Uterus (tissue), 4 donors: Measurements from ENCODE around the gene PSMC2. TPM values are rescaled to one million over a fixed set of nuclear protein-coding genes. Genes with fewer than 3 reads are reported as not detected.

Experiments
- DNase-seq, 2 donors: peaks; one replicate each; pipeline ENCODE4 v3.0.0-alpha.2; 2019 to 2020
- H3K27ac ChIP-seq, 2 donors: fragments of 200-600 bp; sonication (generic); 1 replicate in 1 of 2; 2 replicates in 1 of 2; pipeline ENCODE4 v1.5.1; 2016 to 2018
- H3K27me3 ChIP-seq, 2 donors: fragments of 200-600 bp; sonication (generic); one replicate each; pipeline ENCODE4 v1.5.1; 2018 to 2019; ENCODE audit warnings: control low read depth in 1 of 2
- H3K36me3 ChIP-seq, 2 donors: fragments of 200-600 bp; sonication (generic); one replicate each; pipeline ENCODE4 v1.5.1; 2019; ENCODE audit warnings: control low read depth in 1 of 2
- H3K4me1 ChIP-seq, 2 donors: fragments of 200-600 bp; sonication (generic); one replicate each; pipeline ENCODE4 v1.5.1; 2018 to 2019; ENCODE audit warnings: control low read depth in 1 of 2
- H3K4me3 ChIP-seq, 2 donors: fragments of 200-600 bp; sonication (generic); 1 replicate in 1 of 2; 2 replicates in 1 of 2; pipeline ENCODE4 v1.5.1; 2018 to 2019; ENCODE audit warnings: mild to moderate bottlenecking in 1 of 2
- H3K9me3 ChIP-seq, 2 donors: fragments of 200-600 bp; sonication (generic); one replicate each; pipeline ENCODE4 v1.5.1; 2019; ENCODE audit warnings: control low read depth in 1 of 2
- CTCF ChIP-seq, 4 experiments: fragments of 200-600 bp in 2 of 4; fragments of 450-650 bp in 2 of 4; sonication (generic) in 2 of 4; IDR thresholded peaks; one replicate each; pipeline ENCODE4 v1.5.1; 2016 to 2019; ENCODE audit warnings: antibody characterized with exemption in 4 of 4, mild to moderate bottlenecking in 2 of 4, moderate library complexity in 1 of 4
- POLR2A ChIP-seq, 2 donors: fragments of 450-650 bp; IDR thresholded peaks; one replicate each; pipeline ENCODE4 v1.6.1; 2016; ENCODE audit warnings: antibody characterized with exemption in 2 of 2, mild to moderate bottlenecking in 1 of 2, moderate library complexity in 1 of 2
- intact Hi-C: fragments of 100-400 bp; cut with DNase I; formaldehyde crosslinking; loops from one replicate; pipeline ENCODE4 v1.15.1; 2023; ENCODE audit warnings: low total_unique reads
- total RNA-seq, 4 donors: library from RNA; depleted of rRNA in 3 of 4; stranded (reverse); fragments of >200 nt in 3 of 4; gene quantifications; one replicate each; pipeline versions ENCODE4 v1.1.0 to v1.2.4, GENCODE V29; 2014 to 2023
- donor health status: DM: yes; HTN: yes; CAD: no.

Gene PSMC2
- total RNA-seq, 4 donors from 2014 or later: 30.0 to 128 (median 79.8) TPM

DNA sequence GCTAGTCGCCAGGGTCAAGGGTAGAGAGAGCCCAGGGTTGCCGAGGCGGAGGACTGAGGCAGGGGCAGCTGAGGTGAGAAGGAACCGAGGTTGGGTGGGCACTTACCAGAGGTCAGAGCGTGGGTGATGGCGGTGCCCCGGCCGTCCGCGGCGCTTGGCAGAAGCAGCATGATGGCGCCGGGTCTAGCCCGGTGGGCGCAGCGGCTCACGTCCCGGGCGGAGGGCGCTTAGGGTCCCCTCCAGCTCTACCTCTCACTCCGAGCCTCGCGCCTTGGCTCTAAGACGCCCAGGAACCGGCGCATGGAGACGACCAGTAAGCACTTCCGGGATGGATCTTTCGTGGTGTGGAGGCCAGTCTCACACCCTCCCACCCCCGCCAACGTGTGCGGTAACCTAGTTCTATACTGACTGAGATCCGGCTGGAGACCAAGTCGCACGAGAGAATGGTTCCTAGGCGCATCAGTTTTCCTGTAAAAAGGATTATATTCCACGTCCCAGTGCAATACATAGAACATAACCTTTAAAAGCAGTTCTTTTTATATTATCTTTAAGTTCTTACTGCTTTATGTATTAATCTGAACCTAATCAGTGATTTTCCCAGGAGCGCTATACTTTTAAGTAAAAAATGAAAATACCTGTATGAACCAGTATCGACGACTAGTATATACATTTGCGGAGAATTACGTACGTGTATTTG lies 2.8 kb upstream of the PSMC2 start, which contains the start of gene DNAJC2:
Gene DNAJC2, minus strand, starts transcription at position 315 of the 697 bp plus-strand sequence. Its CDS starts 145 bp downstream, at position 170.
- peak within 1 kb of the TSS; percentile 68 to 84 for H3K4me3 ChIP-seq
- H3K9me3 ChIP-seq: no peaks in the 10 kb centered on the region
- H3K4me1 ChIP-seq: peaks cover 0 to 4% of the 10 kb centered on the region in 2 donors
- TF ChIP-seq CTCF (IDR thresholded peaks at IDR 0.05) (no peak), POLR2A (IDR thresholded peaks at IDR 0.05) (peak in 1 of 2 donors; percentile 51)
- peak; percentile 82 to 87 for DNase-seq
- H3K27ac ChIP-seq: peak within 1 kb of the TSS; percentile 63 to 83
- intact Hi-C loops: no loop called here
- H3K27me3 ChIP-seq: no peaks in the 10 kb centered on the region
- H3K36me3 ChIP-seq: no peaks in the 10 kb centered on the region

GRCh38 chr7:103346396-103346795 lies 1.0 kb upstream of the PSMC2 start:
- no peak for DNase-seq
- intact Hi-C loops: no loop called here
- TF ChIP-seq CTCF (IDR thresholded peaks at IDR 0.05) (no peak), POLR2A (IDR thresholded peaks at IDR 0.05) (no peak)
- Histone ChIP-seq H3K36me3 (no peaks in the 10 kb centered on the region), H3K4me3 (no peak overlapping the region), H3K27me3 (no peaks in the 10 kb centered on the region), H3K4me1 (peaks cover 0 to 4% of the 10 kb centered on the region in 2 donors), H3K27ac (no peak overlapping the region), H3K9me3 (no peaks in the 10 kb centered on the region)

DNA sequence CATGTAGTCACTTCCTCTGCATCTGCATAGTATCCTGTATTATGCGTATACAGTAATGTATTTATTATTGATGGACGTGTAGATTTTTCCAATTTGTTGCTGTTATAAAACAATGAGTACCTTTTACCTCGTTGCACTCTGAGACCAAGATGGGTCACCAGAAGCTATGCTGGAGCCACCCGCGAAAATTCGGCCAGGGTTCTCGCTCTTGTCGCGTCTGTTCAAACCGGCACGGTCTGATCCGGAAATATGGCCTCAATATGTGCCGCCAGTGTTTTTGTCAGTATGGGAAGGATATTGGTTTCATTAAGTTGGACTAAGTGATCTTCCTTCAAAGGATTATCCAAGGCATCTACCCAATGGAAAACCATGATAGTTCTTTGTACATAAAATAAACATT lies 1.0 kb downstream of the PSMC2 start:
- Histone ChIP-seq H3K4me3 (peak overlapping the region; percentile 68), H3K9me3 (no peaks in the 10 kb centered on the region), H3K27ac (peak overlapping the region; percentile 80 to 85), H3K4me1 (peaks cover 0 to under 1% of the 10 kb centered on the region in 2 donors), H3K36me3 (no peaks in the 10 kb centered on the region), H3K27me3 (no peaks in the 10 kb centered on the region)
- intact Hi-C loops: no loop called here
- TF ChIP-seq CTCF (IDR thresholded peaks at IDR 0.05): no peak
- no peak for TF ChIP-seq POLR2A (IDR thresholded peaks at IDR 0.05)
- no peak for DNase-seq

DNA sequence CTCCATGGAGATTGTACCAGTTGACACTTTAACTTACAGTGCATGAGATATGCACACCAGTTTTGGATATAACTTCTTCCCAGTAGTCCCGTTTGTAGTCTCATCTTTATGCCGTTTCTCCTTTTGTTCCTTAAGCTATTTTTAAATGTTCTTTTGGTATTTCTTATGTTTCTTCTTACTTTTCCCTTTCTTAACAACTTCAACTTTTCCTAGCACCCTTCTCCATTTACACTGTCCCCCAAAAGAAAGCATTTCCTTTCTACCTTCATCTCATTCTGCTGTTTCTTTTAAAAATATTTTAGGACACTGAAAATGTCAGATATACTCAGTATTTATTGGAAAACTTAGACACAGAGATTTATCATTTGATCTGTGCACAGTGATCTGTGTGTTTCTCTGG lies 1.5 kb downstream of the PSMC2 start:
- no peak for DNase-seq
- no peaks in the 10 kb centered on the region for H3K36me3 ChIP-seq
- TF ChIP-seq POLR2A (IDR thresholded peaks at IDR 0.05): no peak
- no peak for TF ChIP-seq CTCF (IDR thresholded peaks at IDR 0.05)
- no peaks in the 10 kb centered on the region for H3K9me3 ChIP-seq
- intact Hi-C loops: no loop called here
- H3K4me3 ChIP-seq: peak overlapping the region in 1 of 2 donors; percentile 68
- no peak overlapping the region for H3K27ac ChIP-seq
- H3K27me3 ChIP-seq: no peaks in the 10 kb centered on the region
- no peaks in the 10 kb centered on the region for H3K4me1 ChIP-seq

GRCh38 chr7:103349805-103350204 lies 2.4 kb downstream of the PSMC2 start:
- no peak for TF ChIP-seq CTCF (IDR thresholded peaks at IDR 0.05)
- TF ChIP-seq POLR2A (IDR thresholded peaks at IDR 0.05): no peak
- Histone ChIP-seq H3K4me1 (no peaks in the 10 kb centered on the region), H3K4me3 (no peak overlapping the region), H3K27ac (no peak overlapping the region), H3K27me3 (no peaks in the 10 kb centered on the region), H3K36me3 (no peaks in the 10 kb centered on the region), H3K9me3 (no peaks in the 10 kb centered on the region)
- intact Hi-C loops: no loop called here
- DNase-seq: no peak
